ENCODE measurements around the gene MRPL51.

GRCh38 chr12:6536894-6537579 lies 44.0 kb upstream of the MRPL51 start:
- TF ChIP-seq EZH2 (IDR thresholded peaks at IDR 0.05; ENCODE audit: borderline replicate concordance, low read length): no peak
- no peak for TF ChIP-seq CTCF (conservative IDR thresholded peaks at IDR 0.05 in 1 of 2, IDR thresholded peaks at IDR 0.05 in 1 of 2; ENCODE audit: extremely low read depth in 1 of 2, insufficient read depth in 1 of 2, low read depth in 1 of 2, low read length in 2 of 2)
